ENCODE data around the gene GDF11.
A peak's percentile ranks its signal among the peaks of the same experiment; 100 is the strongest.
"Not testable (repeated sequence)": the region's sequence is repeated elsewhere in the genome, so short reads cannot be mapped to it uniquely, and the experiment has no call there.

GDF11 gene

DNA sequence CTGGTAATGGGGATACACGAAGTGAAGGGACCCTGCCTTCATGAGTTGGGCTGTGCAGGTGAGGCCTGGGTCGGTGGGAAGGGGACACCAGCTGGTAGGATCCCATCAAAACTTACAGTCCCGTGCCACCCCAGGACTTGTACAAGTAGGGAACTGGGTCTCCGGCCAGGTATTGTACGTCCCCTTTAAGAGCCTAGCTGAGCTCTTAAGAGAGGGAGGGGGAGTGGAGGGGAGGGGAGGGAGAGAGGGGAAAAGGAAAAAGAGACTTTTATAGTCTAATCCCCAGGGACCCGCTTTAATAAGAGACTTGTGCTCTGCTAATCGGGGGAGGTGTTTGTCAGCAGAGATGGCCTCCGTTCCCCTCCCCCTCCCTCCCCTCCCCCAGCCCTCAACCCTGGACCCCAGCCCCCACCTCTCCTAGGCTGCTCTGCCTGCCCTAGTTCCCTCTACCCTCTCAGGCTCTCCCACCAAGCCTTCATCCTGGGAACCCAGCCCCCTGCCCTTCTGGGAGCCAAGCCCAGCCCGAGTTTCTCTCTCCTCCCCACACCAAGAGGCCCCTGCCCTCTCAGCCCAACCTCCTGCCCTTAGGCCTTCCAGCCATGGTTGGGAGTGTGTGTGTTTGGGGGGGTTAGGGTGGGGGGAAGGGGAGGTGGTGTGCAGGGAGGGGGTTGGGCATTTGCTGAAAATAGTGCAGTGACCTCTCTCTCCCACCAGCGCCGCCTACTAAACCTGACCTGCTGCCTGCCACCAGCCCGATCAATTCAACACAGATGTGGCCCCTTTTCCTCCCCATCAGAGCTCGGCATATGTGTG is 2.6 kb downstream of the GDF11 start:
- Histone ChIP-seq H3K4me1 (ENCODE audit: control insufficient read depth, insufficient read depth, low read length, unreplicated experiment) (peaks cover 27% of the 10 kb centered on the region), H3K27me3 (ENCODE audit: insufficient read depth, low read length) (no peaks in the 10 kb centered on the region), H3K27ac (ENCODE audit: low read depth, low read length) (no peak overlapping the region), H3K4me3 (ENCODE audit: low read depth, low read length) (peak overlapping the region; percentile 82), H3K79me2 (ENCODE audit: control insufficient read depth, insufficient read depth, low read length, unreplicated experiment) (peaks cover 6% of the 10 kb centered on the region), H2AFZ (ENCODE audit: low read length, unreplicated experiment) (no peak overlapping the region), H3K36me3 (ENCODE audit: insufficient read depth, low read length) (no peaks in the 10 kb centered on the region)

DNA sequence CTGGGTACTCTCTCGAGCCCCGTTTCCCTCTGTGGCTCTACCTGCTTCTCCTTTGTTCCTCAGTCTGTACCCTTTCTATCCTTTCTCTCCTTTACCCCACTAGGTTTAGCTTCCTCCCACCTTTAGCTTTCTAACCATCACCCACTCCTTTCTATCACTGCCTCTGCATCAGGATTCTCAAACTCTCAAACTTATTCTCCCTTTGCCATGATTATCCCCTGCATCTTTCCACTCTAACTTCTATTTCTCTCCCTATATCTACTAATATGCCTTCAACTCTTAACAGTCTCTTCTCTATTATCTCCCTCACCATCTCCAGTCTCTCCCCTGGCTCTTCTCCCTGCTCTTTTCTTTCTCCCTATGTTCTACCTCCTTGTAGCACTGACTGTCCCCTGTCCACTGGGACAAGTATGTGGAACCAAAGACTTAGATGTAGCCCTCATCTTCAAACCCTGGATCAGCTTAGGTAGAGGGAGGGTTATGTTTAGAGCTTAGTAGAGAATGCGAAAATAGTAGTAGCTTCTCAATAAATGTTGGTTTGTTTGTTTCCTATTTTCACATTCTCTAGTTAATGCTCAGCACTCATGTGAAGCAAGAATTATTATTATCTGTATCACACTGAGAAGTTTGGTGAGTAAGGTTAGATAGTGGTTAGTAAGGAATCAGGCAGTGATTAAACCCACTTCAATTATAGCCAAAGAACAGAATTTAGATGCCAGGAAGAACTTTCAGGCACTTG is 3.4 kb downstream of the GDF11 start:
- peaks cover 27% of the 10 kb centered on the region for H3K4me1 ChIP-seq (ENCODE audit: control insufficient read depth, insufficient read depth, low read length, unreplicated experiment)
- H3K27ac ChIP-seq (ENCODE audit: low read depth, low read length): peak overlapping the region; percentile 9; the same call in 1 of the 2 replicates
- H2AFZ ChIP-seq (ENCODE audit: low read length, unreplicated experiment): no peak overlapping the region
- H3K4me3 ChIP-seq (ENCODE audit: low read depth, low read length): no peak overlapping the region
- peaks cover 6% of the 10 kb centered on the region for H3K79me2 ChIP-seq (ENCODE audit: control insufficient read depth, insufficient read depth, low read length, unreplicated experiment)
- no peaks in the 10 kb centered on the region for H3K27me3 ChIP-seq (ENCODE audit: insufficient read depth, low read length)
- H3K36me3 ChIP-seq (ENCODE audit: insufficient read depth, low read length): no peaks in the 10 kb centered on the region

- H3K4me3 ChIP-seq (ENCODE audit: low read depth, low read length): no peak overlapping the region
Observed at GRCh38 chr12:55746913-55747231, 4.0 kb downstream of the GDF11 start.

DNA sequence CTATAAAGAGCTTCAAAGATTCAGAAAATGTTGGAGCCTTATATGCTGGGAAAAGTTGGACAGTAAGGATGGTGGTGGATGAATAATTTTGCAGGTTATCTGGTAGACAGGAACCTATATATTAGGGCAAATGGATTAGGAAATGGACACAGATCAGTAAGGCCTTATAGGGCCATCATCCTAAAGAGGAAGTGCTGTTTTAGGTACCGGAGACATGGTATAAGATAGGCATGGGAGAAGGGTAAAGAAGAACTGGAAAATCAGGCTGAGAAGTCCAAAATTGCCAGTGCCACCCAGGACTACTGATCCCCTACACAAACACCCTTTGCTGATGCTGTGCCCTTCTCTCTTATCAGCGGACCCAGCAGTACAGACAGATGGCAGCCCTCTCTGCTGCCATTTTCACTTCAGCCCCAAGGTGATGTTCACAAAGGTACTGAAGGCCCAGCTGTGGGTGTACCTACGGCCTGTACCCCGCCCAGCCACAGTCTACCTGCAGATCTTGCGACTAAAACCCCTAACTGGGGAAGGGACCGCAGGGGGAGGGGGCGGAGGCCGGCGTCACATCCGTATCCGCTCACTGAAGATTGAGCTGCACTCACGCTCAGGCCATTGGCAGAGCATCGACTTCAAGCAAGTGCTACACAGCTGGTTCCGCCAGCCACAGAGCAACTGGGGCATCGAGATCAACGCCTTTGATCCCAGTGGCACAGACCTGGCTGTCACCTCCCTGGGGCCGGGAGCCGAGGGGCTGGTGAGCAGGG is 5.5 kb downstream of the GDF11 start:
- Histone ChIP-seq H3K27ac (ENCODE audit: low read depth, low read length) (no peak overlapping the region), H2AFZ (ENCODE audit: low read length, unreplicated experiment) (no peak overlapping the region), H3K4me1 (ENCODE audit: control insufficient read depth, insufficient read depth, low read length, unreplicated experiment) (peaks cover 23% of the 10 kb centered on the region), H3K4me3 (ENCODE audit: low read depth, low read length) (no peak overlapping the region), H3K79me2 (ENCODE audit: control insufficient read depth, insufficient read depth, low read length, unreplicated experiment) (peaks cover 6% of the 10 kb centered on the region), H3K36me3 (ENCODE audit: insufficient read depth, low read length) (0 out of 2 replicates have a peak, but pooled peaks cover 3% of the 10 kb centered on the region), H3K27me3 (ENCODE audit: insufficient read depth, low read length) (no peaks in the 10 kb centered on the region)

More at GRCh38 chr12:55746913-55747231, 4.0 kb downstream of the GDF11 start:
- H3K36me3 ChIP-seq (ENCODE audit: insufficient read depth, low read length): no peaks in the 10 kb centered on the region
- no peaks in the 10 kb centered on the region for H3K27me3 ChIP-seq (ENCODE audit: insufficient read depth, low read length)
- H3K4me1 ChIP-seq (ENCODE audit: control insufficient read depth, insufficient read depth, low read length, unreplicated experiment): peaks cover 27% of the 10 kb centered on the region
- no peak overlapping the region for H3K27ac ChIP-seq (ENCODE audit: low read depth, low read length)
- H2AFZ ChIP-seq (ENCODE audit: low read length, unreplicated experiment): no peak overlapping the region
- peaks cover 6% of the 10 kb centered on the region for H3K79me2 ChIP-seq (ENCODE audit: control insufficient read depth, insufficient read depth, low read length, unreplicated experiment)

- Histone ChIP-seq H3K27me3 (ENCODE audit: insufficient read depth, low read length) (no peaks in the 10 kb centered on the region), H3K4me1 (ENCODE audit: control insufficient read depth, insufficient read depth, low read length, unreplicated experiment) (no peaks in the 10 kb centered on the region), H2AFZ (ENCODE audit: low read length, unreplicated experiment) (no peak overlapping the region), H3K36me3 (ENCODE audit: insufficient read depth, low read length) (peaks cover 25% of the 10 kb centered on the region), H3K4me3 (ENCODE audit: low read depth, low read length) (no peak overlapping the region), H3K27ac (ENCODE audit: low read depth, low read length) (no peak overlapping the region), H3K79me2 (ENCODE audit: control insufficient read depth, insufficient read depth, low read length, unreplicated experiment) (no peaks in the 10 kb centered on the region)
Observed at GRCh38 chr12:55755246-55755645, 12.3 kb downstream of the GDF11 start.

DNA sequence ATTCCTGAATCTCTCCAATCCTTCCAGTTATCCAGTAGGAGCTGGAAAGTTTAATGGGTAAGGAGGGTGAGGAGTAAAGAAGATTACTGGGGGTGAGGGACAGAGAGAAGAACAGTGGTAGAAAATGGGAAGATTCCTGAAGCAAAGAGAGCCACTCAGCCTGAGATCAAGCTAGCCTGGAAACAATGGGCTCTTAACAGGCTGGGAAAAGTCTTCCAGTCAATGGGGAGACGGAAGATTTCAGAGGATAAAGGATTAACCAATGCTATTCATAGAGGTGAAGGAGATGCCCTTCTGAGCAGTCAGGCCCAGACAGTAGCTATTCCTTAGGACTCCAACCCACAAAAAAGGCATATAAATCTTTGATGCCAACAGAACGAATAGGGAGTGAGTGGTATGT is 14.8 kb downstream of the GDF11 start:
- Histone ChIP-seq H2AFZ (ENCODE audit: low read length, unreplicated experiment) (no peak overlapping the region), H3K27ac (ENCODE audit: low read depth, low read length) (no peak overlapping the region), H3K27me3 (ENCODE audit: insufficient read depth, low read length) (no peaks in the 10 kb centered on the region), H3K79me2 (ENCODE audit: control insufficient read depth, insufficient read depth, low read length, unreplicated experiment) (no peaks in the 10 kb centered on the region), H3K4me1 (ENCODE audit: control insufficient read depth, insufficient read depth, low read length, unreplicated experiment) (no peaks in the 10 kb centered on the region), H3K36me3 (ENCODE audit: insufficient read depth, low read length) (peaks cover 29% of the 10 kb centered on the region), H3K4me3 (ENCODE audit: low read depth, low read length) (no peak overlapping the region)

GRCh38 chr12:55758575-55758974 is 15.7 kb downstream of the GDF11 start:
- not testable (repeated sequence) for H2AFZ ChIP-seq (ENCODE audit: low read length, unreplicated experiment); H3K4me3 ChIP-seq (ENCODE audit: low read depth, low read length); H3K4me1 ChIP-seq (ENCODE audit: control insufficient read depth, insufficient read depth, low read length, unreplicated experiment); H3K27me3 ChIP-seq (ENCODE audit: insufficient read depth, low read length); H3K79me2 ChIP-seq (ENCODE audit: control insufficient read depth, insufficient read depth, low read length, unreplicated experiment); H3K27ac ChIP-seq (ENCODE audit: low read depth, low read length)
- peaks cover 31% of the 10 kb centered on the region for H3K36me3 ChIP-seq (ENCODE audit: insufficient read depth, low read length)

DNA sequence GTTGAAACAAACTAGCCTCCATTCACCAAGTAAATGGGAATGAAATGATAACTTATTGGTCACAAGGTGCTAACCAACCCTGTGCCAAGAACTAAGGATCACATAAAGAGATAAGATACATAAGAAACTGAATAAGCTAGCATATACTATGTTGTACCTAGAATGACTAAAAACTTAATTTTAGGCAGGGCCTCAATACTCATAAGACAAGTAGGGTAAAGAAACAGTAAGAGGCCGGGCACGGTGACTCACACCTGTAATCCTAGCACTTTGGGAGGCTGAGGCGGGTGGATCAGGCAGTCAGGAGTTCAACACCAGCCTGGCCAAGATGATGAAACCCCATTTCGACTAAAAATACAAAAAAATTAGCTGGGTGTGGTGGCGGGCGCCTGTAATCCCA is 17.7 kb downstream of the GDF11 start:
- no peak overlapping the region for H3K27ac ChIP-seq (ENCODE audit: low read depth, low read length)
- H2AFZ ChIP-seq (ENCODE audit: low read length, unreplicated experiment): no peak overlapping the region
- H3K36me3 ChIP-seq (ENCODE audit: insufficient read depth, low read length): peaks cover 29% of the 10 kb centered on the region
- H3K79me2 ChIP-seq (ENCODE audit: control insufficient read depth, insufficient read depth, low read length, unreplicated experiment): no peaks in the 10 kb centered on the region
- H3K27me3 ChIP-seq (ENCODE audit: insufficient read depth, low read length): no peaks in the 10 kb centered on the region
- H3K4me3 ChIP-seq (ENCODE audit: low read depth, low read length): no peak overlapping the region
- H3K4me1 ChIP-seq (ENCODE audit: control insufficient read depth, insufficient read depth, low read length, unreplicated experiment): no peaks in the 10 kb centered on the region

DNA sequence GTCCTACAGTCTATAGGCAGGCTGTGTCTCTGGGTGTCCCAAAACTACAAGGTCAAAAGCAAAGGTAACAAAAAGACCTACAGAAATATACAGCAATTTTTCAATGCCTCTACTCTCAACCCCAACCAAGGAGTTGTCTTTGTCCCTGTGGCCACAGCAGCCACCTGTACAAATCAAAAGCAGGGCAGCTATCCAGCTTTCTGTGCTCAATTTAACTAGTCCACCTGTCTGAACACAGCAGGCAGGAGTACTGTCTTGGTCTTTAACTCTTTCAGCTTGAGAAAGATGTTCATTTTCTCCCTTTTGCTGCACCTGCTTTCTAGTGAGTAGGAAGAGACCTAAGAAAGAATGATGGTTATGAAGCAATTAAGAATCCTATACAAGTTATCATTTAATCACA is 19.7 kb downstream of the GDF11 start:
- Histone ChIP-seq H3K36me3 (ENCODE audit: insufficient read depth, low read length) (peaks cover 30% of the 10 kb centered on the region), H3K4me1 (ENCODE audit: control insufficient read depth, insufficient read depth, low read length, unreplicated experiment) (no peaks in the 10 kb centered on the region), H3K27ac (ENCODE audit: low read depth, low read length) (no peak overlapping the region), H3K27me3 (ENCODE audit: insufficient read depth, low read length) (no peaks in the 10 kb centered on the region), H3K4me3 (ENCODE audit: low read depth, low read length) (no peak overlapping the region), H3K79me2 (ENCODE audit: control insufficient read depth, insufficient read depth, low read length, unreplicated experiment) (peaks cover 3% of the 10 kb centered on the region), H2AFZ (ENCODE audit: low read length, unreplicated experiment) (no peak overlapping the region)

GRCh38 chr12:55765736-55766290 is 22.9 kb downstream of the GDF11 start:
- Histone ChIP-seq H3K4me3 (ENCODE audit: low read depth, low read length) (no peak overlapping the region), H3K79me2 (ENCODE audit: control insufficient read depth, insufficient read depth, low read length, unreplicated experiment) (peaks cover 6% of the 10 kb centered on the region), H3K4me1 (ENCODE audit: control insufficient read depth, insufficient read depth, low read length, unreplicated experiment) (no peaks in the 10 kb centered on the region), H2AFZ (ENCODE audit: low read length, unreplicated experiment) (no peak overlapping the region), H3K36me3 (ENCODE audit: insufficient read depth, low read length) (peaks cover 17% of the 10 kb centered on the region), H3K27me3 (ENCODE audit: insufficient read depth, low read length) (no peaks in the 10 kb centered on the region), H3K27ac (ENCODE audit: low read depth, low read length) (no peak overlapping the region)
